Measurements from ENCODE around the gene KMT2C. TPM values are rescaled to one million over a fixed set of nuclear protein-coding genes. Genes with fewer than 3 reads are reported as not detected.

KMT2C gene
- polyA plus RNA-seq, 1 experiment = 16.7 TPM

DNA sequence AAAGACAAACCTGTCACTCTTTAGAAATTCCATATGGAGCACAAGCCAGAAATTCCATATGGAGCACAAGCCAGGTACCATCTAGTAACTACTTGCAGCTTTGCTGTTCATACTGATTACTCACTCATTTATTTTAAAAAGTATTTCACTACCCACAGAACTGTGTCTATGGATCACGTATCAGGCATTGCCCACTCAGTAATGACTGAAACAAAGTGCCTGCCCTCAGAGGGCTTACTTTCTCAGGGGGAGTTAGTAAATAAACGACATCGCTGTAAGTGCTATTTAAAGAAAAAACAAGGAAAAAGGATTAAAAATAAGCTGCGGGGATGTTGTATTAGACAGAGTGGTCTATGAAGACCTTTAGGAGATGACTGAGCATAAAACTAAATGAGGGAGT is 239.4 kb downstream of the KMT2C start:
- DNase-seq (ENCODE audit: low read depth, low spot score) = no peak
- CTCF ChIA-PET = interaction anchor here (0.5 to 1.2 kb wide), 2 partner anchors 13 to 878 kb away, joined by 3 read pairs; no protein-coding TSS in a partner anchor
- Histone ChIP-seq H3K9me3 (ENCODE audit: control insufficient read depth, insufficient read depth, low read length) (no peaks in the 10 kb centered on the region), H3K27me3 (ENCODE audit: control insufficient read depth, insufficient read depth, low read length) (no peaks in the 10 kb centered on the region), H3K27ac (ENCODE audit: low read depth, low read length) (no peak overlapping the region), H3K4me3 (ENCODE audit: low read depth, low read length) (no peak overlapping the region)
- TF ChIP-seq, protein P1, sequence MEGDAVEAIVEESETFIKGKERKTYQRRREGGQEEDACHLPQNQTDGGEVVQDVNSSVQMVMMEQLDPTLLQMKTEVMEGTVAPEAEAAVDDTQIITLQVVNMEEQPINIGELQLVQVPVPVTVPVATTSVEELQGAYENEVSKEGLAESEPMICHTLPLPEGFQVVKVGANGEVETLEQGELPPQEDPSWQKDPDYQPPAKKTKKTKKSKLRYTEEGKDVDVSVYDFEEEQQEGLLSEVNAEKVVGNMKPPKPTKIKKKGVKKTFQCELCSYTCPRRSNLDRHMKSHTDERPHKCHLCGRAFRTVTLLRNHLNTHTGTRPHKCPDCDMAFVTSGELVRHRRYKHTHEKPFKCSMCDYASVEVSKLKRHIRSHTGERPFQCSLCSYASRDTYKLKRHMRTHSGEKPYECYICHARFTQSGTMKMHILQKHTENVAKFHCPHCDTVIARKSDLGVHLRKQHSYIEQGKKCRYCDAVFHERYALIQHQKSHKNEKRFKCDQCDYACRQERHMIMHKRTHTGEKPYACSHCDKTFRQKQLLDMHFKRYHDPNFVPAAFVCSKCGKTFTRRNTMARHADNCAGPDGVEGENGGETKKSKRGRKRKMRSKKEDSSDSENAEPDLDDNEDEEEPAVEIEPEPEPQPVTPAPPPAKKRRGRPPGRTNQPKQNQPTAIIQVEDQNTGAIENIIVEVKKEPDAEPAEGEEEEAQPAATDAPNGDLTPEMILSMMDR (IDR thresholded peaks at IDR 0.05; ENCODE audit: low read depth, low read length) = no peak
- POLR2A ChIA-PET = no interaction called here

DNA sequence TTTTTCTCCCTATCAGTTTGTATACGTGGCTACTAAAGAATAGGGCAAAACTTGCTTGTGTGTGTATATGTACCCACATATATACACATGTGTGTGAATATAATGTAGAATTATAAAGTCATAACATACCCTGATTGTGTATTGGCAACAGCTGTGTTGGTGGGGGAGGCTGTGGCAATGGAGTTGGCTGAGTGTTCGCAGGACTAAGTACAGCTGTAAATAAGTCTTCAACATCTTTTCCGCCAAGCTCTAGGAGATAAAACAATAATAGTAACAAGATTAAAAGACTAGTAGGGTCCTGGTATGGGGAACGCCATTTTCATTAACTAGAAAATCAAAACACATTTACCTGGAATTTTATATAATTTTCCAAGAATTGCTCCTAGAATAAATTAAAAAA is 241.9 kb downstream of the KMT2C start:
- DNase-seq (ENCODE audit: low read depth, low spot score) = no peak
- no peaks in the 10 kb centered on the region for H3K9me3 ChIP-seq (ENCODE audit: control insufficient read depth, insufficient read depth, low read length)
- no peak overlapping the region for H3K4me3 ChIP-seq (ENCODE audit: low read depth, low read length)
- POLR2A ChIA-PET = no interaction called here
- CTCF ChIA-PET = interaction anchor here (1.0 kb wide), 1 partner anchor 513 kb away, joined by 3 read pairs; no protein-coding TSS in a partner anchor
- H3K27ac ChIP-seq (ENCODE audit: low read depth, low read length) = no peak overlapping the region
- H3K27me3 ChIP-seq (ENCODE audit: control insufficient read depth, insufficient read depth, low read length) = no peaks in the 10 kb centered on the region
- TF ChIP-seq, protein P1 (IDR thresholded peaks at IDR 0.05; ENCODE audit: low read depth, low read length) = no peak

DNA sequence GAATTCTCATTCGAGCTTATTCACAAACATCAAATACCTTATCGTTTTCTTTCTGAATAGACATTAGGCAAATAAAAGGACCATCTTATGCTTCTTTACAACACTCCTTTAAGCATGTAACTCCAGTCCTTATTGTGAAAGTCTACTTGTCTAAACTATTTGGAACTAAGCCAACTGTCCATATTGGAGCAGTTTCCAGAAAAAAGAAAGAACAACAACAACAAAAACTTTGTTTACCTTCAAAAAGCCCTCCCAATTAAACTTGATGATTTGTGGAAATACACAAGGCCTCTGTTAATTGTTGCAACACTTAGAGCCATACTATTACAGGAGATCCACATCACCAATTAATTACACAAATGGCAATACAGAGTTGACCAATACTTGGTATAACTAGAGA is 246.7 kb downstream of the KMT2C start:
- Histone ChIP-seq H3K4me3 (ENCODE audit: low read depth, low read length) (no peak overlapping the region), H3K27ac (ENCODE audit: low read depth, low read length) (no peak overlapping the region), H3K27me3 (ENCODE audit: control insufficient read depth, insufficient read depth, low read length) (no peaks in the 10 kb centered on the region), H3K9me3 (ENCODE audit: control insufficient read depth, insufficient read depth, low read length) (no peaks in the 10 kb centered on the region)
- ChIA-PET CTCF (no interaction called here), POLR2A (no interaction called here)
- TF ChIP-seq, protein P1 (IDR thresholded peaks at IDR 0.05; ENCODE audit: low read depth, low read length) = no peak
- no peak for DNase-seq (ENCODE audit: low read depth, low spot score)

DNA sequence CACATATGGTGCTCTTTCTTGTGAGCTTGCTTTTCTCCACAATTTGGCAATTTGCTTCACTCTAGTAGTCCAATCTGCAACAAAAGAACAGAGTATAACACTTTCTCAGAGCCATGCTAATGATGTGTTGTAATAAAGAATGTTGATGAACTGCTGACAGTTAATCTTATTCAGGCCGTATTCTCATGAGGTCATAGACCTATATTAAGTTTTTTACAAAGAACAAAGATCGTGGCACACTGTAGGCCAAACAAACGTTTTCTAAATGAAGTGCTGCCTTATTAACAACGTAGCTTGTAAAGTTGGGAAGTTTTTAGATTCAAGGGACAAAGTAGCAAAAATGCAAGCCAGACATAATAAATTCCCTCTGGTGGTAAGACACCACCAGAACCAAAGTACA is 250.2 kb downstream of the KMT2C start:
- TF ChIP-seq, protein P1 (IDR thresholded peaks at IDR 0.05; ENCODE audit: low read depth, low read length) = no peak
- DNase-seq (ENCODE audit: low read depth, low spot score) = no peak
- Histone ChIP-seq H3K4me3 (ENCODE audit: low read depth, low read length) (no peak overlapping the region), H3K27ac (ENCODE audit: low read depth, low read length) (no peak overlapping the region), H3K27me3 (ENCODE audit: control insufficient read depth, insufficient read depth, low read length) (no peaks in the 10 kb centered on the region), H3K9me3 (ENCODE audit: control insufficient read depth, insufficient read depth, low read length) (no peaks in the 10 kb centered on the region)
- ChIA-PET POLR2A (no interaction called here), CTCF (interaction anchor here (0.6 kb wide), 1 partner anchor 396 kb away, joined by 3 read pairs; no protein-coding TSS in a partner anchor)

DNA sequence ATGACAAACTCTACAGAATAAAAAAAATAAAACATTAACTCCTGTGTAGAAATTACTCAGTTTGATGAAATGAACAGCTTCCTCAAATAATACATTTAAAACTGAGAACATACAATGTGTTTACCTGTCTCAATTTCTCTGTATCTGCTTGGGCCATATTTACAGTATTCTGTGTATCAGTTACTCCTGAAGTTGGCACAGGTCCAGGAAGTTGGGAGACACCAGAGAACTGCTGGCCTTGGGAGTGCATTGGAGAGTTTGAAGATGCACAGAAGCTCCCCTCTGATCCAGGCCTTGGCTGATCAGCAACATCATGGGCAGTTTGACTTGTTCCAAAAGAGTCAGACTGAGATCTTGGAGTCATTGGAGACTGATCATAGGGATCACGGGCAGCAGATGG is 255.2 kb downstream of the KMT2C start:
- ChIA-PET CTCF (no interaction called here), POLR2A (interaction anchor here (0.6 kb wide), 1 partner anchor 17 kb away, joined by 3 read pairs; no protein-coding TSS in a partner anchor)
- no peak overlapping the region for H3K4me3 ChIP-seq (ENCODE audit: low read depth, low read length)
- DNase-seq (ENCODE audit: low read depth, low spot score) = no peak
- H3K27ac ChIP-seq (ENCODE audit: low read depth, low read length) = no peak overlapping the region
- no peaks in the 10 kb centered on the region for H3K27me3 ChIP-seq (ENCODE audit: control insufficient read depth, insufficient read depth, low read length)
- TF ChIP-seq, protein P1 (IDR thresholded peaks at IDR 0.05; ENCODE audit: low read depth, low read length) = no peak
- no peaks in the 10 kb centered on the region for H3K9me3 ChIP-seq (ENCODE audit: control insufficient read depth, insufficient read depth, low read length)
